Measurements from ENCODE around the gene ZGLP1. TPM values are rescaled to one million over a fixed set of nuclear protein-coding genes. Genes with fewer than 3 reads are reported as not detected.
"Not testable (repeated sequence)": the region's sequence is repeated elsewhere in the genome, so short reads cannot be mapped to it uniquely, and the experiment has no call there.

ZGLP1 gene
- total and polyA plus RNA-seq, 9 donors = 0.27 to 5.6 (median 3.0) TPM

GRCh38 chr19:10283301-10284064 lies 26.1 kb downstream of the ZGLP1 start:
- intact Hi-C loops (cut with DNase I) = no loop called here
- no peaks in the 10 kb centered on the region for H3K36me3 ChIP-seq
- peaks cover 1% of the 10 kb centered on the region for H3K4me1 ChIP-seq (ENCODE audit: insufficient read depth)
- H3K4me3 ChIP-seq = no peak overlapping the region
- no peaks in the 10 kb centered on the region for H3K9me3 ChIP-seq
- 75 to 77% (median 77%) methylated on average over 23 of the region's 23 CpGs for WGBS, 3 donors
- no peak for DNase-seq
- no peak overlapping the region for H3K27ac ChIP-seq
- H3K27me3 ChIP-seq = no peaks in the 10 kb centered on the region
- no peak for TF ChIP-seq POLR2A (IDR thresholded peaks at IDR 0.05)
- no peak for TF ChIP-seq EP300 (IDR thresholded peaks at IDR 0.05)
- TF ChIP-seq, protein P1, sequence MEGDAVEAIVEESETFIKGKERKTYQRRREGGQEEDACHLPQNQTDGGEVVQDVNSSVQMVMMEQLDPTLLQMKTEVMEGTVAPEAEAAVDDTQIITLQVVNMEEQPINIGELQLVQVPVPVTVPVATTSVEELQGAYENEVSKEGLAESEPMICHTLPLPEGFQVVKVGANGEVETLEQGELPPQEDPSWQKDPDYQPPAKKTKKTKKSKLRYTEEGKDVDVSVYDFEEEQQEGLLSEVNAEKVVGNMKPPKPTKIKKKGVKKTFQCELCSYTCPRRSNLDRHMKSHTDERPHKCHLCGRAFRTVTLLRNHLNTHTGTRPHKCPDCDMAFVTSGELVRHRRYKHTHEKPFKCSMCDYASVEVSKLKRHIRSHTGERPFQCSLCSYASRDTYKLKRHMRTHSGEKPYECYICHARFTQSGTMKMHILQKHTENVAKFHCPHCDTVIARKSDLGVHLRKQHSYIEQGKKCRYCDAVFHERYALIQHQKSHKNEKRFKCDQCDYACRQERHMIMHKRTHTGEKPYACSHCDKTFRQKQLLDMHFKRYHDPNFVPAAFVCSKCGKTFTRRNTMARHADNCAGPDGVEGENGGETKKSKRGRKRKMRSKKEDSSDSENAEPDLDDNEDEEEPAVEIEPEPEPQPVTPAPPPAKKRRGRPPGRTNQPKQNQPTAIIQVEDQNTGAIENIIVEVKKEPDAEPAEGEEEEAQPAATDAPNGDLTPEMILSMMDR (IDR thresholded peaks at IDR 0.05) = no peak

- DNase-seq; H3K27me3 ChIP-seq; H3K27ac ChIP-seq; H3K36me3 ChIP-seq; H3K4me3 ChIP-seq; intact Hi-C loops (cut with DNase I); H3K9me3 ChIP-seq; H3K4me1 ChIP-seq (ENCODE audit: insufficient read depth): not testable (repeated sequence)
- 92 to 96% (median 94%) methylated on average over 5 of the region's 5 CpGs for WGBS, 3 donors
Observed at GRCh38 chr19:10282043-10282442, 27.6 kb downstream of the ZGLP1 start.

DNA sequence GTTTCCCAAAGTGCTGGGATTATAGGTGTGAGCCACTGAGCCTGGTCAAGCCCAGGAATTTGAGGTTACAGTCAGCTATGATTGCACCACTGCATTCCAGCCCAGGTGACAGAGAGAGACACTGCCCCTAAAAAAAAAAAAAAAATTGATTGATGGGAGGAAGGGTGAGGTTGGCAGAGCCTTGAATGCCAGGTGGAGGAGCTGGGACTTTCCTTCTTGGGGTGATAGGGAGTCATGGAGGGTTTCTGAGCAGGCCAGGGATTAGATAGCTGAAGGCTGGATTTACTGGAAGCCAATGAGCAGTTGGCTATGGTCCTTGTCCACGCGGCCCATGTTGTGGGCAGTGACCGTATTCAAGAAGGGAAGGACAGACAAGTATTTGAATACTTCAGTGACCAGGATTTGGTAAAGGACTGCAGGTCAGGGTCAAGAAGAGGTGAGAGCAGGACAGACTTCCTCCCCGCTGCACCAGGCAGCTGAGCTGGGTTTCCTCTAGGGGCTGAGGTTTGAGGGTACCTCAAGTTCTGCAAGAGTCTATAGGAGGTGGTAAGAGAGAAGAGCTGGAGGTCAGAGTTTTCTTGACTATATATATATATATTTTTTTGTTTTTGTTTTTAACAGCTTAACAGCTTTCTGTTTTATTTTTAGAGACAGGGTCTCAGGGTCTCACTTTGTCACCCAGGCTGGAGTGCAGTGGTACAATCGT lies 29.7 kb downstream of the ZGLP1 start:
- Histone ChIP-seq H3K4me3 (no peak overlapping the region), H3K27me3 (no peaks in the 10 kb centered on the region), H3K9me3 (no peaks in the 10 kb centered on the region), H3K4me1 (ENCODE audit: insufficient read depth) (no peaks in the 10 kb centered on the region), H3K27ac (no peak overlapping the region), H3K36me3 (no peaks in the 10 kb centered on the region)
- WGBS, 3 donors = 87 to 89% (median 89%) methylated on average over 5 of the region's 5 CpGs
- TF ChIP-seq POLR2A (IDR thresholded peaks at IDR 0.05) = no peak
- no peak for TF ChIP-seq EP300 (IDR thresholded peaks at IDR 0.05)
- TF ChIP-seq, protein P1 (IDR thresholded peaks at IDR 0.05) = no peak
- DNase-seq = no peak
- intact Hi-C loops (cut with DNase I) = no loop called here

DNA sequence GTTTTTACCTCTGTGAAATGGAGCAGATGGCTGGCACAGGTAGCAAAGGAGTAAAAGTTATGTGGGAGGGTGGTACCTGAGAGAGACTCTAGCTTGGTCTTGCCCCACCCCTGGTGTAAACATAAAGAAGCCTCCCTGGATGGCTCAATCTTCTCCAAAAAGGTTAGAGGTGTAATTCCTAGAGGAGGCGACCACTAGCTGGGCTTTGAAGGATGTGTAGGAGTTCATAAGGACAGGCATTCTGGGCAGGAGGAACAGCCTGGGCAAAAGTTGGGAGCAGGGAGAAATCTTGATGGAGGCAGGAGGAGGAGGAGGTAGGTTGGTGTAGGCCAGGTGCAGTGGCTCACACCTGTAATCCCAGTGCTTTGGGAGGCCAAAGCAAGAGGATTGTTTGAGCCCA lies 30.7 kb downstream of the ZGLP1 start:
- no peaks in the 10 kb centered on the region for H3K9me3 ChIP-seq
- H3K4me1 ChIP-seq (ENCODE audit: insufficient read depth) = no peaks in the 10 kb centered on the region
- TF ChIP-seq EP300 (IDR thresholded peaks at IDR 0.05) (no peak), POLR2A (IDR thresholded peaks at IDR 0.05) (no peak)
- TF ChIP-seq, protein P1 (IDR thresholded peaks at IDR 0.05) = no peak
- no peaks in the 10 kb centered on the region for H3K36me3 ChIP-seq
- intact Hi-C loops (cut with DNase I) = no loop called here
- WGBS, 3 donors = 96 to 100% (median 96%) methylated on average over 1 of the region's 1 CpG
- H3K4me3 ChIP-seq = no peak overlapping the region
- H3K27me3 ChIP-seq = no peaks in the 10 kb centered on the region
- no peak overlapping the region for H3K27ac ChIP-seq
- no peak for DNase-seq

All from ovary (tissue), 9 donors.